ENCODE data around the gene OLFML2B. TPM values are rescaled to one million over a fixed set of nuclear protein-coding genes. Genes with fewer than 3 reads are reported as not detected.

Gene OLFML2B
- 10 to 100 TPM in 3 of 4 donors, 1 to 10 TPM in 1; 8.5 to 38.4 (median 12.9) TPM for total RNA-seq

DNA sequence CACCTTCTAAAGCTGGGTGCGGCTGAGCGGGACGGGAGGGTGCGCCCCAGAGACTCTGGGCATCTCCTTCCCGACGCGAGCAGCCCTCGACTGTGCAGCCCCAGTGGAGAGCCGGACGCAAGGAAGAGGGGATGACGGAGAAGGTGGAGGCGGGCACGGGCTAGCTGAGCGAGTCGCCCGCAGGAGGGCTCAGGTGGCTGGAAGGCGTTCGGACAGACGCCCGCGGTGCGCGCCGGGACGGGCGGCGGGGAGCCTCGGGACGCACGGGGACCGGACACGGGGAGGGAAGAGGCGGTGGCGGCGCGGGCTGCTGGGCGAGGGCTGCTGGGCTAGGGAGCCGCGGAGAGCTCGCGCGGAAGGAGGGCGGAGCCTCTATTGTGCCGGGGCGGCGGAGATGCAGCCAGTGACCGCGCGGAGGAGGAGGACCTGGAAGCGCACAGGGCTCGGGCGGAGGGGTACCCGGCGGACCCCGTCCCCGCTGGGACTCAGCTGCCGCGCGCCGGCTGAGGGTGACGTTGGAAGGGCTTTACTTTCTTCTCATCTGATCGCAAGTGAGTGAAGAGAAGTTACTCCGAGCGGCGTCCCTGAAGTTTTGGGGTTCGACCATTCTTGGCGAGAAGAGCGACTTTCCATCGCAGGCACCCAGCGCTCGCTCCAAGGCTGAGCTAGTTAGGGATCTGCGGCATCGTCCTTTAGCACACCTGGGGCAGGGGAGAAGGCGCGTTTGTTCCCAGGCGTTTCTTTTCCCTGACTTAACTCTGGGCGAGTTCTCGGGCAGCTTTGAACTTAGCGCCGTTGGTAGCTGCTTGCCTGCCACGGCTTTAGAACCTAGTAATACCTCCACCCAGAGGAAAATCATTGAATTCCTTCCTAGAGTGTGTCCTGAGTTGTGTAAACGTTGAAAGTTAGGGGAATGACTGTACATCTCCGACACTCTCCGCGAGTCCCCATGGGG, at the start of gene OLFML2B:
TSS of gene OLFML2B (minus strand) at position 323 of the 955 bp plus-strand sequence. CDS start 439 bp downstream, outside the sequence.
- peak in 1 of 2 donors; percentile 13 for TF ChIP-seq POLR2A (IDR thresholded peaks at IDR 0.05)
- TF ChIP-seq, protein P1, sequence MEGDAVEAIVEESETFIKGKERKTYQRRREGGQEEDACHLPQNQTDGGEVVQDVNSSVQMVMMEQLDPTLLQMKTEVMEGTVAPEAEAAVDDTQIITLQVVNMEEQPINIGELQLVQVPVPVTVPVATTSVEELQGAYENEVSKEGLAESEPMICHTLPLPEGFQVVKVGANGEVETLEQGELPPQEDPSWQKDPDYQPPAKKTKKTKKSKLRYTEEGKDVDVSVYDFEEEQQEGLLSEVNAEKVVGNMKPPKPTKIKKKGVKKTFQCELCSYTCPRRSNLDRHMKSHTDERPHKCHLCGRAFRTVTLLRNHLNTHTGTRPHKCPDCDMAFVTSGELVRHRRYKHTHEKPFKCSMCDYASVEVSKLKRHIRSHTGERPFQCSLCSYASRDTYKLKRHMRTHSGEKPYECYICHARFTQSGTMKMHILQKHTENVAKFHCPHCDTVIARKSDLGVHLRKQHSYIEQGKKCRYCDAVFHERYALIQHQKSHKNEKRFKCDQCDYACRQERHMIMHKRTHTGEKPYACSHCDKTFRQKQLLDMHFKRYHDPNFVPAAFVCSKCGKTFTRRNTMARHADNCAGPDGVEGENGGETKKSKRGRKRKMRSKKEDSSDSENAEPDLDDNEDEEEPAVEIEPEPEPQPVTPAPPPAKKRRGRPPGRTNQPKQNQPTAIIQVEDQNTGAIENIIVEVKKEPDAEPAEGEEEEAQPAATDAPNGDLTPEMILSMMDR (IDR thresholded peaks at IDR 0.05) = peak in 3 of 4 experiments; percentile 12 to 33 (median 18)
- DNase-seq = peak; percentile 49 to 65
- intact Hi-C loops (cut with DNase I; ENCODE audit: low total_unique reads) = no loop called here
- no peaks in the 10 kb centered on the region for H3K4me1 ChIP-seq
- peak within 1 kb of the TSS; percentile 42 to 47 for H3K4me3 ChIP-seq
- peak within 1 kb of the TSS; percentile 42 to 56 for H3K27ac ChIP-seq
- H3K9me3 ChIP-seq = no peaks in the 10 kb centered on the region
- no peaks in the 10 kb centered on the region for H3K36me3 ChIP-seq
- H3K27me3 ChIP-seq = no peaks in the 10 kb centered on the region

- DNase-seq = no peak
- Histone ChIP-seq H3K4me3 (no peak overlapping the region), H3K27ac (no peak overlapping the region), H3K9me3 (no peaks in the 10 kb centered on the region), H3K27me3 (no peaks in the 10 kb centered on the region), H3K4me1 (peaks cover 0 to 9% of the 10 kb centered on the region in 2 donors), H3K36me3 (no peaks in the 10 kb centered on the region)
- TF ChIP-seq POLR2A (IDR thresholded peaks at IDR 0.05) = no peak
- TF ChIP-seq, protein P1 (IDR thresholded peaks at IDR 0.05) = no peak
- intact Hi-C loops (cut with DNase I; ENCODE audit: low total_unique reads) = no loop called here
Observed at GRCh38 chr1:162072740-162073139, 49.1 kb upstream of the OLFML2B start.

- Histone ChIP-seq H3K36me3 (no peaks in the 10 kb centered on the region), H3K4me3 (peak overlapping the region in 1 of 2 donors; percentile 84), H3K4me1 (peaks cover 0 to 9% of the 10 kb centered on the region in 2 donors), H3K27ac (no peak overlapping the region), H3K9me3 (no peaks in the 10 kb centered on the region), H3K27me3 (no peaks in the 10 kb centered on the region)
- intact Hi-C loops (cut with DNase I; ENCODE audit: low total_unique reads) = no loop called here
- TF ChIP-seq, protein P1 (IDR thresholded peaks at IDR 0.05) = no peak
- no peak for TF ChIP-seq POLR2A (IDR thresholded peaks at IDR 0.05)
- no peak for DNase-seq
Observed at GRCh38 chr1:162070825-162071224, 47.2 kb upstream of the OLFML2B start.

DNA sequence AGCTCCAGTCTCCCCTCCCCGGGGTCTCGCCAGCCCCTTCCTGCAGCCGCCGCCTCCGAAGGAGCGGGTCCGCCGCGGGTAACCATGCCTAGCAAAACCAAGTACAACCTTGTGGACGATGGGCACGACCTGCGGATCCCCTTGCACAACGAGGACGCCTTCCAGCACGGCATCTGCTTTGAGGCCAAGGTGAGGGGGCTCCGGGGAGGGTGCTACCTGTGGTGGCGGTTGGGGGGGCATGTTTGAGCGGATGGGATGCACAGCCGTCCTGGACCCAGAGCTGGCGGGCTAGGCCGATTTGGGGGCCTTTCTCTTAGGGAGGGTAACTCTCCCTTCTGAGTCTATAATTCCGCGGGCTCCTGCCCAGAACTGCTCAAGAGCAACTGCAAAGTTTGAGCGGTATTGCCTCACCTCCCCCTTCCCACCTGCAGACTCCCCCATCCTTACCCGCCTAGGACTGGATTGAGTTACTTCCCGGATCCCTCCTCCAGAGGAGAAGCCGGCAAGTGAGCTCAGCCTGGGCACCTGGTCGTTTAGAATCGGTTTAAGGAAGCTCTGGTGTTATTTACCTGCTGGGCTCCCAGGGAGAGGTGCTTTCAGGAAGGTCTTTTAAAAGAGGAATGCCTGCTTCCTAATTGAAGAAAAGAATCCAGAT, 46.6 kb upstream of the OLFML2B start:
- Histone ChIP-seq H3K9me3 (no peaks in the 10 kb centered on the region), H3K27me3 (no peaks in the 10 kb centered on the region), H3K36me3 (no peaks in the 10 kb centered on the region), H3K4me3 (peak overlapping the region; percentile 32 to 84), H3K4me1 (peaks cover 0 to 9% of the 10 kb centered on the region in 2 donors), H3K27ac (peak overlapping the region in 1 of 2 donors; percentile 28)
- TF ChIP-seq, protein P1 (IDR thresholded peaks at IDR 0.05) = no peak
- TF ChIP-seq POLR2A (IDR thresholded peaks at IDR 0.05) = no peak
- DNase-seq = peak in 1 of 2 donors; percentile 15
- intact Hi-C loops (cut with DNase I; ENCODE audit: low total_unique reads) = no loop called here

All from uterus (tissue), 4 donors.